Measurements from ENCODE around the gene CNNM4.

CNNM4 gene

DNA sequence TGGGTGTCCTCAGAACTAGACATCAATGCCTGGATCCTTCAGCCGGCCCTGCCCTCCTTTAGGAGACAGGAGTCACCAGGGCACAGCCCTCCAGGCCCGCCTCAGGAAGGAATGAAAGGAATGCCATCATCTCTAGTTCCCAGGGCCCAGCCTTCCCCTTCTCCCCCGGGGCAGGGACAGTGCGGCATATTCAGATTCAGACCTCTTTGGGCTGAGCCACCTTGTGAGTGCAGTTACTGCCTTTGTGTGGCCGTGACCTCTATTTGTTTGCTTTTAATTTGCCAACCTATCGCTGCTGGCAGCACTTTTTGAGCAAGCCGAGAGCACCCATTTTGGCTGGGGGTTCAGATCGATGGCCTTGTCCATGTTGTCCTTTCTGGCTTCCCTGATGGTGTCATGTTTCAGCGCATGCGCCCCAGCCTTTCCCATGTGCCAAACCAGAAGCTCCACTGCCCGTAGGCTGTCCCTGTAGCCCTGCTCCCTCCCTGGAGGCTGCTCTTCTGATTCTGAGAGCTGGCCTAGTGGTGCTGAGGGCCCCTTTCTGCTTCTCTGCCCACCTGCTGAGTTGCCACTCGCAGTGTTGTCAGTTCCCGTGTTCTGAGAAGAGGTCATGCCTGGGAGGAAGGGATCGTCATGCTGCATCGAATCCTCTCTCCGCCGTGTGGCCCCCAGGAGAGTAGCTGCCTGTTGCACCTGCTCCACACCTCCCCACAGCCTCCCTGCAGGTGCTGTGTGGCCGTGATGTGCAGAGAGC, 72.2 kb downstream of the CNNM4 start (continued):
- 0 out of 2 replicates have a peak, but pooled peaks have one; percentile 13 for TF ChIP-seq PRDM10 (tag by site-specific recombination; IDR thresholded peaks at IDR 0.05)
- TF ChIP-seq, protein P1, sequence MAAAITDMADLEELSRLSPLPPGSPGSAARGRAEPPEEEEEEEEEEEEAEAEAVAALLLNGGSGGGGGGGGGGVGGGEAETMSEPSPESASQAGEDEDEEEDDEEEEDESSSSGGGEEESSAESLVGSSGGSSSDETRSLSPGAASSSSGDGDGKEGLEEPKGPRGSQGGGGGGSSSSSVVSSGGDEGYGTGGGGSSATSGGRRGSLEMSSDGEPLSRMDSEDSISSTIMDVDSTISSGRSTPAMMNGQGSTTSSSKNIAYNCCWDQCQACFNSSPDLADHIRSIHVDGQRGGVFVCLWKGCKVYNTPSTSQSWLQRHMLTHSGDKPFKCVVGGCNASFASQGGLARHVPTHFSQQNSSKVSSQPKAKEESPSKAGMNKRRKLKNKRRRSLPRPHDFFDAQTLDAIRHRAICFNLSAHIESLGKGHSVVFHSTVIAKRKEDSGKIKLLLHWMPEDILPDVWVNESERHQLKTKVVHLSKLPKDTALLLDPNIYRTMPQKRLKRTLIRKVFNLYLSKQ (tag by site-specific recombination; IDR thresholded peaks at IDR 0.05; ENCODE audit: borderline replicate concordance), result no peak
- no peak for TF ChIP-seq ZNF112 (tag by site-specific recombination; IDR thresholded peaks at IDR 0.05)
- no peak for TF ChIP-seq ZNF148 (tag by site-specific recombination; IDR thresholded peaks at IDR 0.05; ENCODE audit: borderline replicate concordance)
- no peak for TF ChIP-seq ZNF416 (tag by site-specific recombination; IDR thresholded peaks at IDR 0.05)
- TF ChIP-seq, protein P2, sequence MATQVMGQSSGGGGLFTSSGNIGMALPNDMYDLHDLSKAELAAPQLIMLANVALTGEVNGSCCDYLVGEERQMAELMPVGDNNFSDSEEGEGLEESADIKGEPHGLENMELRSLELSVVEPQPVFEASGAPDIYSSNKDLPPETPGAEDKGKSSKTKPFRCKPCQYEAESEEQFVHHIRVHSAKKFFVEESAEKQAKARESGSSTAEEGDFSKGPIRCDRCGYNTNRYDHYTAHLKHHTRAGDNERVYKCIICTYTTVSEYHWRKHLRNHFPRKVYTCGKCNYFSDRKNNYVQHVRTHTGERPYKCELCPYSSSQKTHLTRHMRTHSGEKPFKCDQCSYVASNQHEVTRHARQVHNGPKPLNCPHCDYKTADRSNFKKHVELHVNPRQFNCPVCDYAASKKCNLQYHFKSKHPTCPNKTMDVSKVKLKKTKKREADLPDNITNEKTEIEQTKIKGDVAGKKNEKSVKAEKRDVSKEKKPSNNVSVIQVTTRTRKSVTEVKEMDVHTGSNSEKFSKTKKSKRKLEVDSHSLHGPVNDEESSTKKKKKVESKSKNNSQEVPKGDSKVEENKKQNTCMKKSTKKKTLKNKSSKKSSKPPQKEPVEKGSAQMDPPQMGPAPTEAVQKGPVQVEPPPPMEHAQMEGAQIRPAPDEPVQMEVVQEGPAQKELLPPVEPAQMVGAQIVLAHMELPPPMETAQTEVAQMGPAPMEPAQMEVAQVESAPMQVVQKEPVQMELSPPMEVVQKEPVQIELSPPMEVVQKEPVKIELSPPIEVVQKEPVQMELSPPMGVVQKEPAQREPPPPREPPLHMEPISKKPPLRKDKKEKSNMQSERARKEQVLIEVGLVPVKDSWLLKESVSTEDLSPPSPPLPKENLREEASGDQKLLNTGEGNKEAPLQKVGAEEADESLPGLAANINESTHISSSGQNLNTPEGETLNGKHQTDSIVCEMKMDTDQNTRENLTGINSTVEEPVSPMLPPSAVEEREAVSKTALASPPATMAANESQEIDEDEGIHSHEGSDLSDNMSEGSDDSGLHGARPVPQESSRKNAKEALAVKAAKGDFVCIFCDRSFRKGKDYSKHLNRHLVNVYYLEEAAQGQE (tag by site-specific recombination; IDR thresholded peaks at IDR 0.05), result no peak
- no peak for TF ChIP-seq ZNF544 (tag by site-specific recombination; IDR thresholded peaks at IDR 0.05)
- TF ChIP-seq ZNF639 (tag by site-specific recombination; IDR thresholded peaks at IDR 0.05), result no peak
- TF ChIP-seq RBAK (tag by site-specific recombination; IDR thresholded peaks at IDR 0.05), result no peak
- TF ChIP-seq GLIS1 (tag by site-specific recombination; IDR thresholded peaks at IDR 0.05), result peak; percentile 56
- no peak for TF ChIP-seq ZNF449 (tag by site-specific recombination; IDR thresholded peaks at IDR 0.05)
